Hepatocyte (in vitro differentiated cells): ENCODE data around the gene ADPRS. TPM values are rescaled to one million over a fixed set of nuclear protein-coding genes. Genes with fewer than 3 reads are reported as not detected.

Experiments
- DNase-seq: peaks from one replicate; pipeline ENCODE4 v3.0.0-alpha.2; 2016; ENCODE audit warnings: low spot score
- H2AFZ ChIP-seq: fragments of 200-600 bp; sonication (generic); 2 replicates; pipeline ENCODE4 v1.6.0; 2016; ENCODE audit warnings: antibody characterized with exemption, mild to moderate bottlenecking
- H3K27ac ChIP-seq: fragments of 200-600 bp; sonication (generic); 2 replicates; pipeline ENCODE4 v1.5.1; 2016; ENCODE audit warnings: mild to moderate bottlenecking
- H3K27me3 ChIP-seq: fragments of 200-600 bp; sonication (generic); 2 replicates; pipeline ENCODE4 v1.6.1; 2016
- H3K36me3 ChIP-seq: fragments of 200-600 bp; sonication (generic); replicated peaks from 2 replicates; pipeline ENCODE4 v1.5.1; 2016; ENCODE audit warnings: low read depth; ENCODE audit not compliant: insufficient read depth
- H3K4me1 ChIP-seq: fragments of 200-600 bp; sonication (generic); 2 replicates; pipeline ENCODE4 v1.5.1; 2016; ENCODE audit warnings: mild to moderate bottlenecking, moderate library complexity; ENCODE audit not compliant: insufficient read depth
- H3K4me2 ChIP-seq: fragments of 200-600 bp; sonication (generic); 2 replicates; pipeline ENCODE4 v1.6.0; 2016
- H3K4me3 ChIP-seq: fragments of 200-600 bp; sonication (generic); 2 replicates; pipeline ENCODE4 v1.5.1; 2016; ENCODE audit warnings: mild to moderate bottlenecking
- H3K79me2 ChIP-seq: fragments of 200-600 bp; sonication (generic); 2 replicates; pipeline ENCODE4 v1.6.0; 2017; ENCODE audit warnings: mild to moderate bottlenecking
- H3K9me2 ChIP-seq: fragments of 200-600 bp; sonication (generic); replicated peaks from 2 replicates; pipeline ENCODE4 v1.6.0; 2017; ENCODE audit warnings: mild to moderate bottlenecking; ENCODE audit not compliant: insufficient read depth
- H3K9me3 ChIP-seq: fragments of 200-600 bp; sonication (generic); 2 replicates; pipeline ENCODE4 v1.5.1; 2016; ENCODE audit warnings: low read depth, mild to moderate bottlenecking
- H4K20me1 ChIP-seq: fragments of 200-600 bp; sonication (generic); 2 replicates; pipeline ENCODE4 v1.6.0; 2016; ENCODE audit warnings: mild to moderate bottlenecking; ENCODE audit not compliant: insufficient read depth, poor library complexity, severe bottlenecking
- CTCF ChIP-seq: fragments of 200-600 bp; sonication (generic); IDR thresholded peaks from 2 replicates; pipeline ENCODE4 v1.5.1; 2016; ENCODE audit warnings: antibody characterized with exemption, mild to moderate bottlenecking; ENCODE audit not compliant: poor library complexity
- EZH2 ChIP-seq: fragments of 200-600 bp; sonication (generic); IDR thresholded peaks from 2 replicates; pipeline ENCODE4 v1.6.1; 2016; ENCODE audit warnings: antibody characterized with exemption, mild to moderate bottlenecking, borderline replicate concordance
- EZH2phosphoT487 ChIP-seq: fragments of 200-600 bp; sonication (generic); IDR thresholded peaks from one replicate; pipeline ENCODE4 v1.6.1; 2018; ENCODE audit warnings: antibody characterized with exemption, mild to moderate bottlenecking, low read depth, moderate library complexity; ENCODE audit not compliant: unreplicated experiment, severe bottlenecking
- WGBS: methylation state at CpG from one replicate; pipeline ENCODE4 v1.1.6; 2016; ENCODE audit warnings: low lambda C conversion rate; ENCODE audit errors: missing lambda C conversion rate; 5-methylcytosine and 5-hydroxymethylcytosine counted together
- polyA plus RNA-seq: library from polyadenylated mRNA; unstranded; fragments of >200 nt; fragmentation: Nextera tagmentation; extraction: Ambion mirVana; gene quantifications from 2 replicates; pipeline ENCODE4 v1.2.1, GENCODE V29; 2016
- total RNA-seq: library from RNA; depleted of rRNA; stranded (reverse); fragments of >200 nt; gene quantifications from 2 replicates; pipeline ENCODE4 v1.2.3, GENCODE V29; 2014

The ADPRS gene
- total and polyA plus RNA-seq, 2 experiments from 2014 or later: 37.6 to 42.7 TPM

- Histone ChIP-seq H3K27ac (no peak overlapping the region), H4K20me1 (peaks cover 3% of the 10 kb centered on the region), H3K36me3 (no peaks in the 10 kb centered on the region), H2AFZ (no peak overlapping the region), H3K4me2 (no peak overlapping the region), H3K27me3 (no peaks in the 10 kb centered on the region), H3K9me3 (no peaks in the 10 kb centered on the region), H3K4me3 (no peak overlapping the region), H3K9me2 (no peaks in the 10 kb centered on the region), H3K79me2 (peaks cover 19% of the 10 kb centered on the region), H3K4me1 (peaks cover 8% of the 10 kb centered on the region)
- no peak for TF ChIP-seq EZH2
- no peak for TF ChIP-seq CTCF
- TF ChIP-seq EZH2phosphoT487: no peak
- no peak for DNase-seq
- WGBS: 88% methylated on average over 8 of the region's 8 CpGs
Measured at GRCh38 chr1:36094621-36095061, 5.9 kb downstream of the ADPRS start.

GRCh38 chr1:36095760-36096405 lies 7.2 kb downstream of the ADPRS start:
- H3K36me3 ChIP-seq: no peaks in the 10 kb centered on the region
- no peaks in the 10 kb centered on the region for H4K20me1 ChIP-seq
- peak; percentile 5 for DNase-seq
- H3K9me2 ChIP-seq: no peaks in the 10 kb centered on the region
- TF ChIP-seq EZH2 (no peak), CTCF (no peak), EZH2phosphoT487 (no peak)
- H3K9me3 ChIP-seq: no peaks in the 10 kb centered on the region
- no peak overlapping the region for H3K27ac ChIP-seq
- no peak overlapping the region for H3K4me2 ChIP-seq
- peaks cover 6% of the 10 kb centered on the region for H3K79me2 ChIP-seq
- no peaks in the 10 kb centered on the region for H3K27me3 ChIP-seq
- WGBS: 84% methylated on average over 15 of the region's 15 CpGs
- H2AFZ ChIP-seq: no peak overlapping the region
- H3K4me3 ChIP-seq: no peak overlapping the region
- peaks cover 3% of the 10 kb centered on the region for H3K4me1 ChIP-seq

- Histone ChIP-seq H3K4me1 (peaks cover 3% of the 10 kb centered on the region), H3K79me2 (no peaks in the 10 kb centered on the region), H3K27ac (no peak overlapping the region), H3K36me3 (no peaks in the 10 kb centered on the region), H3K27me3 (no peaks in the 10 kb centered on the region), H3K4me2 (no peak overlapping the region), H2AFZ (no peak overlapping the region), H4K20me1 (no peaks in the 10 kb centered on the region), H3K9me3 (no peaks in the 10 kb centered on the region), H3K4me3 (no peak overlapping the region), H3K9me2 (no peaks in the 10 kb centered on the region)
- 75% methylated on average over 16 of the region's 16 CpGs for WGBS
- DNase-seq: peak; percentile 44
- no peak for TF ChIP-seq EZH2
- TF ChIP-seq CTCF: peak; percentile 26
Measured at GRCh38 chr1:36096500-36097432, 8.1 kb downstream of the ADPRS start.
